H9 (cell line): ENCODE measurements around the gene NUP37. TPM values are rescaled to one million over a fixed set of nuclear protein-coding genes. Genes with fewer than 3 reads are reported as not detected.

Source experiments
- DNase-seq: peaks from one replicate; pipeline ENCODE4 v3.0.0-alpha.2; 2017
- H2AFZ ChIP-seq: one replicate; pipeline ENCODE4 v1.6.1; 2013; ENCODE audit warnings: mild to moderate bottlenecking, low read length, control low read depth, moderate library complexity
- H2AK5ac ChIP-seq: 2 replicates; pipeline ENCODE4 v1.6.1; 2013; ENCODE audit warnings: low read length, control low read depth, mixed read lengths; ENCODE audit not compliant: insufficient read length
- H2BK120ac ChIP-seq: one replicate; pipeline ENCODE4 v1.6.1; 2013; ENCODE audit warnings: low read depth, mild to moderate bottlenecking, low read length, control low read depth, inconsistent platforms; ENCODE audit not compliant: poor library complexity, severe bottlenecking
- H2BK12ac ChIP-seq: 2 replicates; pipeline ENCODE4 v1.6.1; 2013; ENCODE audit warnings: low read length, control low read depth, mixed read lengths, low read depth; ENCODE audit not compliant: insufficient read length
- H2BK15ac ChIP-seq: 2 replicates; pipeline ENCODE4 v1.6.1; 2013; ENCODE audit warnings: low read depth, low read length, control low read depth
- H2BK20ac ChIP-seq: one replicate; pipeline ENCODE4 v1.6.1; 2013; ENCODE audit warnings: low read depth, mild to moderate bottlenecking, low read length, control low read depth, inconsistent platforms; ENCODE audit not compliant: poor library complexity, severe bottlenecking
- H2BK5ac ChIP-seq: 2 replicates; pipeline ENCODE4 v1.6.1; 2013; ENCODE audit warnings: low read length, control low read depth, mixed read lengths; ENCODE audit not compliant: insufficient read length
- H3K14ac ChIP-seq: 2 replicates; pipeline ENCODE4 v1.6.1; 2013; ENCODE audit warnings: low read length, control low read depth; ENCODE audit not compliant: insufficient read depth
- H3K18ac ChIP-seq: 2 replicates; pipeline ENCODE4 v1.6.1; 2013; ENCODE audit warnings: low read depth, mild to moderate bottlenecking, mixed read lengths, low read length, control low read depth; ENCODE audit not compliant: insufficient read length
- H3K23ac ChIP-seq: 2 replicates; pipeline ENCODE4 v1.6.1; 2013; ENCODE audit warnings: low read length, control low read depth, mixed read lengths, low read depth; ENCODE audit not compliant: insufficient read length
- H3K23me2 ChIP-seq: 2 replicates; pipeline ENCODE4 v1.6.1; 2013; ENCODE audit warnings: low read depth, mild to moderate bottlenecking, mixed read lengths, low read length, control low read depth; ENCODE audit not compliant: insufficient read length, poor library complexity, severe bottlenecking
- H3K27ac ChIP-seq: 2 replicates; pipeline ENCODE4 v1.5.1; 2013; ENCODE audit warnings: low read length, control low read depth, mixed read lengths, low read depth; ENCODE audit not compliant: insufficient read length
- H3K27me3 ChIP-seq: 2 replicates; pipeline ENCODE4 v1.6.1; 2013; ENCODE audit warnings: low read length, control low read depth, inconsistent platforms; ENCODE audit not compliant: insufficient read depth
- H3K4ac ChIP-seq: 2 replicates; pipeline ENCODE4 v1.6.1; 2013; ENCODE audit warnings: low read depth, mild to moderate bottlenecking, control low read depth, inconsistent platforms, low read length, moderate library complexity
- H3K4me1 ChIP-seq: 2 replicates; pipeline ENCODE4 v1.6.1; 2013; ENCODE audit warnings: low read length, control low read depth, inconsistent platforms; ENCODE audit not compliant: insufficient read depth
- H3K4me2 ChIP-seq: 2 replicates; pipeline ENCODE4 v1.6.1; 2013; ENCODE audit warnings: low read length, control low read depth, mixed read lengths; ENCODE audit not compliant: insufficient read length, insufficient read depth
- H3K56ac ChIP-seq: 2 replicates; pipeline ENCODE4 v1.6.1; 2013; ENCODE audit warnings: low read depth, mild to moderate bottlenecking, mixed read lengths, low read length, control low read depth; ENCODE audit not compliant: insufficient read length
- H3K79me1 ChIP-seq: 2 replicates; pipeline ENCODE4 v1.6.1; 2013; ENCODE audit warnings: low read depth, mild to moderate bottlenecking, moderate library complexity, low read length, control low read depth, inconsistent platforms; ENCODE audit not compliant: insufficient read depth, poor library complexity, severe bottlenecking
- H3K79me2 ChIP-seq: 2 replicates; pipeline ENCODE4 v1.6.1; 2013; ENCODE audit warnings: low read length, control low read depth, inconsistent platforms; ENCODE audit not compliant: insufficient read depth
- H3K9ac ChIP-seq: 2 replicates; pipeline ENCODE4 v1.6.1; 2013; ENCODE audit warnings: low read length, control low read depth, mixed read lengths; ENCODE audit not compliant: insufficient read length; ENCODE audit errors: extremely low read depth
- H3K9me3 ChIP-seq: one replicate; pipeline ENCODE4 v1.6.1; 2013; ENCODE audit warnings: low read depth, low read length, inconsistent platforms; ENCODE audit not compliant: control insufficient read depth
- H3T11ph ChIP-seq: one replicate; pipeline ENCODE4 v1.6.1; 2013; ENCODE audit warnings: mild to moderate bottlenecking, low read length, control low read depth, inconsistent platforms
- H4K20me1 ChIP-seq: one replicate; pipeline ENCODE4 v1.6.1; 2013; ENCODE audit not compliant: control insufficient read depth, insufficient read length, insufficient read depth
- H4K5ac ChIP-seq: 2 replicates; pipeline ENCODE4 v1.6.1; 2013; ENCODE audit warnings: low read depth, mild to moderate bottlenecking, mixed read lengths, low read length, control low read depth; ENCODE audit not compliant: insufficient read length
- H4K8ac ChIP-seq: replicated peaks from 2 replicates; pipeline ENCODE4 v1.6.1; 2013; ENCODE audit warnings: low read length, control low read depth, mixed read lengths, low read depth; ENCODE audit not compliant: insufficient read length
- H4K91ac ChIP-seq: 2 replicates; pipeline ENCODE4 v1.6.1; 2013; ENCODE audit warnings: low read depth, mild to moderate bottlenecking, moderate library complexity, mixed read lengths, low read length, control low read depth; ENCODE audit not compliant: insufficient read length
- H3K27ac Mint-ChIP-seq, 3 experiments: 2 replicates in 2 of 3; 3 replicates in 1 of 3; pipeline ENCODE4 v1.8.0; 2020 to 2021; ENCODE audit warnings: mixed read lengths in 3 of 3, mild to moderate bottlenecking in 1 of 3, moderate library complexity in 1 of 3
- H3K27me3 Mint-ChIP-seq: 2 replicates; pipeline ENCODE4 v1.8.0; 2021; ENCODE audit warnings: low read depth, mild to moderate bottlenecking, moderate library complexity, mixed read lengths
- H3K36me3 Mint-ChIP-seq, 3 experiments: 2 replicates in 2 of 3; 3 replicates in 1 of 3; pipeline ENCODE4 v1.8.0; 2020 to 2021; ENCODE audit warnings: low read depth in 3 of 3, mixed read lengths in 3 of 3; ENCODE audit not compliant: insufficient read depth in 1 of 3
- H3K4me1 Mint-ChIP-seq, 2 experiments: 2 replicates each; pipeline ENCODE4 v1.8.0; 2020; ENCODE audit warnings: mixed read lengths in 2 of 2
- H3K4me3 Mint-ChIP-seq, 2 experiments: 2 replicates in 1 of 2; 3 replicates in 1 of 2; pipeline ENCODE4 v1.8.0; 2020 to 2021; ENCODE audit warnings: mild to moderate bottlenecking in 2 of 2, mixed read lengths in 2 of 2, moderate library complexity in 1 of 2
- H3K9me3 Mint-ChIP-seq, 2 experiments: 2 replicates in 1 of 2; 3 replicates in 1 of 2; pipeline ENCODE4 v1.8.0; 2020; ENCODE audit warnings: mild to moderate bottlenecking in 2 of 2, mixed read lengths in 2 of 2, moderate library complexity in 1 of 2
- CTCF ChIP-seq: fragments of 200-600 bp; sonication (generic); conservative IDR thresholded peaks from 3 replicates; pipeline ENCODE4 v1.8.0; 2021; ENCODE audit warnings: antibody characterized with exemption, mild to moderate bottlenecking
- WGBS: extraction: QIAGEN DNeasy Blood & Tissue Kit; methylation state at CpG from one replicate; pipeline ENCODE4 v1.1.7; 2013; ENCODE audit warnings: missing lambda C conversion rate, low lambda C conversion rate, mixed read lengths; ENCODE audit not compliant: insufficient read length; ENCODE audit errors: extremely low coverage; 5-methylcytosine and 5-hydroxymethylcytosine counted together
- total RNA-seq: library from RNA; stranded (reverse); gene quantifications from 2 replicates; pipeline ENCODE4 v1.2.1, GENCODE V29; 2021

The NUP37 gene
- total RNA-seq, 1 experiment from 2014 or later: 62.5 TPM

- Histone ChIP-seq H4K20me1 (no peaks in the 10 kb centered on the region), H4K8ac (no peak overlapping the region), H3T11ph (no peak overlapping the region), H3K27ac (peak overlapping the region; percentile 38), H2BK20ac (no peak overlapping the region), H3K56ac (no peak overlapping the region), H3K79me2 (peaks cover 15% of the 10 kb centered on the region; the same call in 1 of the 2 replicates), H3K9ac (peak overlapping the region; percentile 69), H3K23me2 (peaks cover 10% of the 10 kb centered on the region), H3K27me3 (no peaks in the 10 kb centered on the region), H3K9me3 (no peaks in the 10 kb centered on the region), H2BK5ac (no peak overlapping the region), H2AFZ (no peak overlapping the region), H3K4me2 (peak overlapping the region; percentile 93), H2BK120ac (no peak overlapping the region), H2BK15ac (no peak overlapping the region), H3K18ac (no peak overlapping the region), H3K14ac (no peak overlapping the region), H2AK5ac (no peak overlapping the region), H2BK12ac (no peak overlapping the region), H3K4ac (no peak overlapping the region), H4K91ac (no peak overlapping the region), H3K23ac (no peak overlapping the region), H3K79me1 (peaks cover 2% of the 10 kb centered on the region), H4K5ac (no peak overlapping the region), H3K4me1 (no peaks in the 10 kb centered on the region)
- no peaks in the 10 kb centered on the region for H3K27me3 Mint-ChIP-seq
- no CpG with 5 or more reads among the region's 4 CpGs for WGBS
- H3K4me1 Mint-ChIP-seq: peaks cover 13 to 14% of the 10 kb centered on the region in 2 experiments
- no peaks in the 10 kb centered on the region for H3K9me3 Mint-ChIP-seq
- peaks cover 10 to 33% (median 27%) of the 10 kb centered on the region in 3 experiments; a peak in 5 of 7 replicates for H3K36me3 Mint-ChIP-seq
- TF ChIP-seq CTCF: no peak
- peak overlapping the region; percentile 89 to 90 for H3K4me3 Mint-ChIP-seq
- DNase-seq: no peak
- peak overlapping the region; percentile 92 to 95 (median 93); a peak in 5 of 7 replicates for H3K27ac Mint-ChIP-seq
These were observed 605 bp upstream of the NUP37 start for GRCh38 chr12:102120564-102120873.
